ENCODE data around the gene SRXN1.

The SRXN1 gene

DNA sequence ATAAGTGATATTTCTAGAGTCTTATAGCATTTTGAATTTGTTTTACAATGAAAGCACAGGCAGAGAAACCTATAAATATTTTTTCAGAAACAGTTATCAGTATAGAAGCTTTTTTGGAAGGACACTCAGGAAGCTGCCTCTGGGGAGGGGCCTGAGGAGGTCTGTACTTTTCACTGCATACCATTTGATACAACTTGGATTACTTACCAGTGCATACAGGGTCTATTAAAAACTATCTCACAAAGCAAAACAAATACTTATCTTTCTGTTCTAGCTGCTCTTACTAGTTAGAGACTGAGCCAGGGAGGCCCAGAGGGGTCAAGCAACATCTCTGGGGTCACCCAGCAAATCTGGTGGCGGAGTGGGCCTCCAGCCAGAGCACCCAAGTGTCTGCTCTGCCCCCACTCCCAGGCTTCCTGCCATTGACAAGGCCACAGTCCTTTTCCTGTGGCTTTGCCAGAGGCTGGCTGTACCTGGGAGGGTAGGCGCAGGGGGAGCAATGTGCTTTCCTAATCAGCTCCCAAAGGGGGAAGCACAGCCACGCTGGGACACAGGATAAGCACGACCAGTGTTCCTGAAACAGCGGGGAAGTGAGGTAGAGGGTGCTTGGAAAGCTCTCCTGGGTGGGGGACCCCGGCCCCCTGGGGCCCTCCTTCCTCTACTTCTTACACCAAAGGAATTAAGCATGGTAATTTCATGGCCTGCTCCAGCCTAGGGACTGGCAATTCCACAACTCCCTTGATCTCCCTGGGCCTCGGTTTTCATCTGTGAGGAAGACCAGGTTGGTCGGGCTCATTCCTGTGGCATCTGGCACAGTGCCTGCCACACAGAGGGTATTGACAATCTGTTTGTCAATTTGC is 50.7 kb downstream of the SRXN1 start:
- no peak for DNase-seq

DNA sequence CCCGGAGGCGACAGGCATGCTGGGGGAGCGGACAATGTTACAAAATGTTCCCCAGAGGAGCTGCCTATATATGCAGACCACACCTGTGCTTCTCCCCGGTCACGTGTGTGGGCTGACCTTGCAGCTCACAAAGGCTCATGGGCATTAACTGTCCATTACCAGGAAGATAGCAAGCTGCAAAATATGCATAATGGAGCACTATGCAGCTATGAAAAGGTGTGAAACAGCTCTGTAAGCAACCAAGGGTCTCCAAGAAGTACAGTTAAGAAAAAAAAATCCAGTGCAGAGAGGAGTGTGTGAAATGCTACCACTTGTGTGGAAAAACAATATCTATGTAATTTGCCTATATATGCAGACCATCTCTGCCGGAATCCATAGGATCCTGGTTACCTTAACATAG is 52.3 kb downstream of the SRXN1 start:
- no peak for DNase-seq

DNA sequence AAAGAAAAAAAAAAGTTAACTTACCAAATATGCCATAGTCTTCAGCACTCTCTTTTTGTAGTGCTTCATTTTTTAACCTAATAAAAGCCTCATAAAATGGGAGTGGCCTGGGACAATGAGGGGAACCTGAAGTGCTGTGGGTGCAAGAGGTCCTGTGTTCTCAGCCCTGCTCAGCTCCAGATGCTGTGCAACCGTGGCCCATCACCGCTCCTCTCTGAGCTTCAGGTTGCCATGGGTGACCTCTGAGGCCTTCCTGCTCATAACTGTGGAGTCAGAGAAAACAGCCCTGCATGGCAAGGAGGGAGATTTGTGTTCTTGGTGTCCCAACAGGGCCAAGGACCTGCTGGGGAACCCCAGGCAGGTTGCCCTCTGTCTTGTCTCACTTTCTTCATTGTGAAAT is 52.9 kb downstream of the SRXN1 start:
- DNase-seq: no peak

DNA sequence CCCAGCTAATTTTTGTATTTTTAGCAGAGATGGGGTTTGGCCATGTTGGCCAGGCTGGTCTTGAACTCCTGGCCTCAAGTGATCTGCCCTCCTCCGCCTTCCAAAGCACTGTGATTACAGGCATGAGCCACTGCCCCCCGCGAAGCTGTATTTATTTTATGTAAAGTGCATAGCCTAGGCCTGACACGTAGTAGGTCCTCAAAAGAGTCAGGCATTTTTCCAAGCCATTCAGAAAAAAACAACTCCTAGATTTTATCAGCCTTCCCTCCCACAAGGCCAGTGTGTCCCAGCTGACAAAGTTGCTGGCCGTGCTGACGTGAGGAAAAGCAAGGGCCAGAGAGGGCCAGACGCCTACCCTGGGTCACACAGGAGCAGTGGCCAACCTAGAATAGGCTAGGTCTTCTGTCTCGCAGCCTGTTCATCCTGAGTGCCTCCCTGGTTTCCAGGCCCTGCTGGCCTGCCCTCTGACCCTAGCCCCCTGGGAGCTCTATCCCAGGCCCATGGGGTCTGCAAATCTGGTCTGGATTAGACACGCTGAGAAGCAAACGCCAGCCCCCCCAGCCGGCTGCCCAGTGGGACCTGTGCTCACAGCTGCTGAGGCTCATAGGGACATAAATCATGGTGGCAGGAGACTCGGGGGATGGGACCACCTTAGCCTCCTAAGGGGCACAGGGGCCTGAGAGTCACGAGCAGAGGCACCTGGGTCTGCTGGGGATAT is 54.7 kb downstream of the SRXN1 start:
- no peak for DNase-seq

DNA sequence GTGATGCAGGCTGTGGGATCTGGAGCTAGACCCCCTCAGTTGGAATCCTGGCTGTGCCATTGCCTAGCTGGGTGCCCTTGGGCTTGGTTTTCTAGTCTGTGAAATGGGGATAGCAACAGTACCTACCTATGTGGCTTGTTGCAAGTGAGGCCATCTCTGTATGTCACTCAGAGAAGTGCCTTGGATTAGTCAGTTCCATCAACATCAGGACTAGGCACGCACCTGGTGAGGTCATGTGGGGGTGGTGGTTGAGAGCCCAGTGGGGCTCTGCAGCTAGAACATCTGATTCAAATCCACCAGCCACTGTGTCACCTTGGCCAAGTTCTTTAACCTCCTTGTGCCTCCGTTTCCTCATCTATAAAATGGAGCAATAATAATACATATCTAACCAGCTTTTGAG is 55.4 kb downstream of the SRXN1 start:
- no peak for DNase-seq
